Measurements from ENCODE around the gene HNRNPA0.

GRCh38 chr5:137730336-137730735 lies 23.8 kb downstream of the HNRNPA0 start:
- TF ChIP-seq CTCF (conservative IDR thresholded peaks at IDR 0.05; ENCODE audit: low read depth, low read length) (no peak), USF2 (IDR thresholded peaks at IDR 0.05; ENCODE audit: low read depth, low read length) (no peak), POLR2A (IDR thresholded peaks at IDR 0.05; ENCODE audit: low read depth, low read length) (no peak), CHD1 (IDR thresholded peaks at IDR 0.05; ENCODE audit: low read depth, low read length) (no peak)

All from IMR-90 (cell line).